Stimulated activated CD4-positive, alpha-beta T cell treated with anti-CD3 and anti-CD28 coated beads, Interleukin-4, amount 100 ng/mL, for 4 hours (primary cell): ENCODE results near the gene SEC24D.
"Not testable (repeated sequence)": the region's sequence is repeated elsewhere in the genome, so short reads cannot be mapped to it uniquely, and the experiment has no call there.

Source experiments
- DNase-seq, 2 experiments: peaks; one replicate each; pipeline ENCODE4 v3.0.0-alpha.2; 2020

SEC24D gene

DNA sequence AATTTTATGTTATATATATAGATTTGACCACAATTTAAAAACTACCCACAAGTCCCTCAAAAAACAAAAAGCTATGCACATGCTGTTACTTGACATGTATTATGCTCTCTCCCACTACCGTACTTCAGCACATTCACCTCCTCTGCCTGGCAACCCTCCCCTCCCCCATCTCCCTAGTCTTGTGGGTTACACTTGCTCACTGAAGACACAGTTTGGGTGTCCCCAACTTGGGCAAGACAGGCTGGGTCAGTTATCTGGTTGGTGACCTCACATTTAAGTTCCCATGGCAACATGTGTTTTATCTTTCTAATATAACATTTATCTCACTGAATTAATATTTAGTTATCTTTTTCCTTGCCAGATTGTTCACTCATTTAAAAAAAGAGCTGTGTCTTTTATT is 32.7 kb downstream of the SEC24D start:
- DNase-seq, result no peak

DNA sequence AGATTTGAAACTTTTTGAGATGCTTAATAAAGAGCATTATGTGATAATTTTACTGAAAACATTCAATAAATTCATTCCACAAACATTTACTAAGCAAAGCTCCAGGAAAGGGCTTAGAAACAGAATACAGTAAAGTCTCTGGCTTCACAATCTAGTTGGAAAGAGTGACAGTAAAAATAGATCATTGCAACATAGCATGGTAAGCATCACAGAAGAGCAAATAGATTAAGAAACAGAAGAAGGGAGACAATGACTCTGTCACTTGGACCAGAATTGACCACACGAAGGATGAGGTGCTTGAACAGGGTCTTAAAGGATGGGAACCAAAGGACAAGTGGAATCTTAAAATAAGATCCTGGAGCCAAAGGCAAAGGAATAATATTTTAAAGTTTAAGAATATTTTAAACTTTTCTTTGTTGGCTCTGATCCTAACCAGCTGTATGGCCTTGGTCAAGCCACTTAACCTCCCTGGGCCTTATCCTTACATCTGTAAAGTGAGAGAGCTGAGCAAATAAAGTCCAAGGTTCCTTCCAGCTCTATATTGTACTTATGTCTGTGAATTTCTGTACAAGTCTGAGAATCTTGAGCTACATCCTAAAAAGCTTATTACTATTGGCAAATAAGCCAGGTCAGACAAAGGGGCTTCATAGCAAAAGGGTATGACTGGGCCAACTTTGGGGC is 33.9 kb downstream of the SEC24D start:
- DNase-seq, result no peak

DNA sequence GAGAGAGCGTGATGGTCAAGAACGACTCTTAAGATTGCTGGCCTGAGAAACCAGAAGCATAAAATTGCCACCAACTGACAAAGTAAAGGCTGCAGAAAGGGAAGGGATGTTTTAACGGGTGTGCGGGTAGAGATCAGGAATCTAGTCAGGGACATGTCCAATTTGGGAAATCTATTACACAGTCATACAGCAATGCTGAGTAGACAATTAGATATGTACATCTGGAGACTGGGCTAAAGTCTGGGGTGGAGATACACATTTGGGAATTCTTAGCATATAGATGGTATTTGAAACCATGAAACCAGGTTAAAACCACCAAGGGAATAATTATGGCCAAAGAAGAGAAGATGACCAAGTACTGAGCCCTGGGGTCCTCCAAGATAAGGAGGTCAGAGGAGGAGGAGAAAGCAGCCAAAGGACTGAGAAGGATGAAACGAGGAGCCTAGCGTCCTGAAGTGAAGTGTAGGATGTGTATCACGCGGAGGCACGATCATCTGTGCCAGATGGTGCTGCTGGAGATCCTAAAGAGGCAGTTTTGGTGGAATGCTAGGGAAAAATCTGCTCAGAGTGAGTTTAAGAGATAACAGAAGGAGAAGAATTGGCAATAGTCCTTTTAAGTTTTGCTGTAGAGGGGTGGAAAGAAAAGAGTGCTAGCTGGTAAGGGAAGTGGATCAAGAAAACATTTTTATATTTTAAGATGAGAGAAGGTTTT is 36.5 kb downstream of the SEC24D start:
- DNase-seq, result no peak

GRCh38 chr4:118798658-118799057 is 37.3 kb downstream of the SEC24D start:
- no peak for DNase-seq

- no peak for DNase-seq
Observed at GRCh38 chr4:118797558-118798142, 38.3 kb downstream of the SEC24D start.

DNA sequence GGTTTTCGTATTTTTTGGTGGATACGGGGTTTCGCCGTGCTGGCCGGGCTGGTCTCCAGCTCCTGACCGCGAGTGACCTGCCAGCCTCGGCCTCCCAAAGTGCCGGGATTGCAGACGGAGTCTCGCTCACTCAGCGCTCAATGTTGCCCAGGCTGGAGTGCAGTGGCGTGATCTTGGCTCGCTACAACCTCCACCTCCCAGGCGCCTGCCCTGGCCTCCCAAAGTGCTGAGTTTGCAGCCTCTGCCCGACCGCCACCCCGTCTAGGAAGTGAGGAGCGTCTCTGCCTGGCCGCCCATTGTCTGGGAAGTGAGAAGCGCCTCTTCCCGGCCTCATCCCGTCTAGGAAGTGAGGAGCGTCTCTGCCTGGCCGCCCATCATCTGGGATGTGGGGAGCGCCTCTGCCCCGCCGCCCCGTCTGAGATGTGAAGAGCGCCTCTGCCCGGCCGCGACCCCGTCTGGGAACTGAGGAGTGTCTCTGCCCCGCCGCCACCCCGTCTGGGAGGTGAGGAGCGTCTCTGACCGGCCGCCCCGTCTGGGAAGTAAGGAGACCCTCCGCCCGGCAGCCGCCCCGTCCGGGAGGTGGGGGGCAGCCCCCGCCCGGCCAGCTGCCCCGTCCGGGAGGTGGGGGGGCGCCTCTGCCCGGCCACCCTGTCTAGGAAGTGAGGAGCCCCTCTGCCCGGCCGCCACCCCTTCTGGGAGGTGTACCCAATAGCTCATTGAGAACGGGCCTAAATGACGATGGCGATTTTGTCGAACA is 44.1 kb downstream of the SEC24D start:
- DNase-seq, result not testable (repeated sequence)

DNA sequence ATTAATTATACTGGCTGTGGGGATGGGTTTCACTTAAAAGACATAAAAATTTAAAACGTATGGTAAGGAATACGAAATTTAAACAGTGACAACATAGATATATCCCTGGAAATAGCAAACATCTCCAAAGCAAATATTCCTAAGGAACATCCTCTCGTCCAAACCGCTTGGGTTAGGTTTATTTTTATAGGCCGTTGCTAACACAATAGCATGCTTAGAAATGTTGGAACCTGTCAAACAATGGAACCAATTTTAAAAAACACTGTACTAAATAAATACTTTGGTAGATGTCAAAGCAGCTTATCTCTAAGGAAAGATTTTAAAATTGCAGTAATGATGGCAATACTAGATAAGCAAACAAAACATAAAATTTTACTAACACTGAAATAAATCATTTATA is 45.4 kb downstream of the SEC24D start:
- DNase-seq, result no peak

DNA sequence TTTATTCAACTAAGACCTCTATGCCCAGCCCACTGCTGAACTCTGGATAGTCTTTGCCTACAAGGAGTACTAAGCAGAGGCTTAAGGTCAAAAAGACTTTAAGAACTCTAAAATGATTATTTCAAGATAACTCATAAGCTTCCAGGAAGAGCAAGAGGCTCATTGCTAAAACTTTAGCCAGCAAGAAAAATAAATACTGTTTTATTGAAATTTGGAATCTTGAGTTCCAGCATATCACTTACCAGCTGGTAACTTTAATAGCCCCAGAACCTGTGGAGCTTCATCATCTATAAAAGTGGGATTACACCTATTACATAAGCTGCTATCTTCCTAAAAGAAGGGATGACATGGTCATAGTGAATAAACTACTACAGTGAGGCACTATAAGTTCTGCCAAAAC is 47.0 kb downstream of the SEC24D start:
- DNase-seq, result no peak

- DNase-seq, result no peak
Observed at GRCh38 chr4:118787844-118788380, 48.0 kb downstream of the SEC24D start.

DNA sequence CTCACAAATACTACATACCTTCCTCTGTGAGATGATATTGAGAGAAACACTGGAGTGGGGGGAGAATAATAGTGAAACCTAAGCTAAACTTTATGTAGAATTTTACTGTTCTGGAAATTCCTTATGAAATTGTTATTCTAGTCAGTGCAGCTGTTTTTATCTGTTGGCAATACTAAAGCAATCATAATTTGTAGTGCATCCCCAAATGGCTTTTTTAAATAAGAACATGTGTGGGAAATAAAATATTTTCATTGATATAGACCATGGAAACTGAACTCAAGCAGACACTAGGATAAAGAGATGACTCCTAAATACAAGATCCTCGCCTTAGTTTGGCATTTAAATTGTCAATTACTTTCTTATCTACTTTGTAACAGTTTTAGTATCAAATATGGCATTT is 51.1 kb downstream of the SEC24D start:
- DNase-seq, result no peak

DNA sequence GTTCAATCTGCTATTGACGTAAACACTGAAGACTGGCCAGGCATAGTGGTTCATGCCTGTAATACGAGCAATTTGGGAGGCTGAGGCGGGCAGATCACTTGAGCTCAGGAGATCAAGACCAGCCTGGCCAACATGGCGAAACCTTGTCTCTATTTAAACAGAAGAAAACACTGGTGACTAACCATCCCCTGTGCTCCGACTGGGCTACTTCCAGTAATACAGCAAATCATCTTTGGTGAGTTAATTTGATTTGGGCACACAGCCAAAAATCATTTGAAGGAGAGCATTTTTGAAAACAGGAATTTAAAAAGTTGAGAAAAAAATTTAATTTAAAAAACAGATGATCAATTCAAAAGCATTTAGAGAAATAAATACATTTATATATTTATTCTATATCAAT is 52.0 kb downstream of the SEC24D start:
- DNase-seq, result no peak

DNA sequence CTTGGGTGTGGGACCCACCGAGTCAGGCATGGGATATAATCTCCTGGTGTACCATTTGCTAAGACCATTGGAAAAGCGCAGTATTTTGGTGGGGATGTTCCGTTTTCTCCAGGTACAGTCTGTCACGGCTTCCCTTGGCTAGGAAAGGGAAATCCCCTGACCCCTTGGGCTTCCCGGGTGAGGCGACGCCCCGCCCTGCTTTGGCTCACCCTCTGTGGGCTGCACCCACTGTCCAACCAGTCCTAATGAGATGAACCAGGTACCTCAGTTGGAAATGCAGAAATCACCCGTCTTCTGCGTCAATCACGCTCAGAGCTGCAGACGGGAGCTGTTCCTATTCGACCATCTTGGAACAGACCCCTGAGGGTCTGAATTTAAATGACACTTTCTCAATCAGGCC is 53.0 kb downstream of the SEC24D start:
- not testable (repeated sequence) for DNase-seq

DNA sequence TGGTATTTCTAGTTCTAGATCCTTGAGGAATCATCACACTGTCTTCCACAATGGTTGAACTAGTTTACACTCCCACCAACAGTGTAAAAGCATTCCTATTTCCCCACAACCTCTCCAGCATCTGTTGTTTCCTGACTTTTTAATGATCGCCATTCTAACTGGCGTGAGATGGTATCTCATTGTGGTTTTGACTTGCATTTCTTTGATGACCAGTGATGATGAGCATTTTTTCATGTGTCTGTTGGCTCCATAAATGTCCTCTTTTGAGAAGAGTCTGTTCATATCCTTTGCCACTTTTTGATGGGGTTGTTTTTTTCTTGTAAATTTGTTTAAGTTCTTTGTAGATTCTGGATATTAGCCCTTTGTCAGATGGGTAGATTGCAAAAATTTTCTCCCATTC is 58.3 kb downstream of the SEC24D start:
- not testable (repeated sequence) for DNase-seq

GRCh38 chr4:118776955-118777640 is 58.8 kb downstream of the SEC24D start:
- DNase-seq, result not testable (repeated sequence)

DNA sequence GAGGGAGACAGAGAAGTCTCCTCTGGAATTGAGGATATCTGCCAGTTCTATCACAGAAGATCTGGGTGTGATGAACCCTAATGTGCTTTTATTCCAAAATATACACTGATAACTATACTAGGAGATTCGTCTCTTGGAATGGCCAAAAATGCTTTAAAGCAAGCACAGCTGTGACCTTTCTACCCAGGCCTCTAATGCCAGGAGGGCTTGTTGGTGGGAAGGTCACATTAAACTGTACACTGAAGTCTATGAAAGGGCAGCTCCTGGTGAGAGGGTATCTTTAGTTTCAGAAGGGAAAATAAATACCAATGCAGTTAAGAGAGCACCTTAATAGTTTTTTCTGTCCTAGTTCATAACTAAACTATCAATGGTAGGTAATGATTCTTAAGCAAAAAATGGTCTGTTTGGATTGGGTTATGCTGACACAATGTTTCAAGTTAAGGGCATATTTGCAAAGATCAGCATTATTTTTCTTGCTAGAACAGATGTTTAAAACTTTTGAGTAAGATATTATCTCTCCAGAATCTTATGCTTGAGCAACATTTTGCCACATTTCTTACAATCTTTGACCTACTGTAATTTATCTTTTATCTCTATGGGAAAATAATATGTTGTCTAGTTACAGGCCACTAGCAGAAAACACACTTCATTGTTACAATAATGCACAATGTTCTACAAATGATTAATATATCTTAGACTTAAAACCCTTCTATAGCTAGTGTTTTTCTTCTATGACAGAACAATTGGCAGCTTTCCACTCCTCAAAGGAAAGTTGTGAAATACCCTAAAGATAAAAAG is 59.6 kb downstream of the SEC24D start:
- DNase-seq, result no peak

GRCh38 chr4:118775405-118775804 is 60.5 kb downstream of the SEC24D start:
- no peak for DNase-seq

- no peak for DNase-seq
Observed at GRCh38 chr4:118774989-118775388, 60.9 kb downstream of the SEC24D start.

DNA sequence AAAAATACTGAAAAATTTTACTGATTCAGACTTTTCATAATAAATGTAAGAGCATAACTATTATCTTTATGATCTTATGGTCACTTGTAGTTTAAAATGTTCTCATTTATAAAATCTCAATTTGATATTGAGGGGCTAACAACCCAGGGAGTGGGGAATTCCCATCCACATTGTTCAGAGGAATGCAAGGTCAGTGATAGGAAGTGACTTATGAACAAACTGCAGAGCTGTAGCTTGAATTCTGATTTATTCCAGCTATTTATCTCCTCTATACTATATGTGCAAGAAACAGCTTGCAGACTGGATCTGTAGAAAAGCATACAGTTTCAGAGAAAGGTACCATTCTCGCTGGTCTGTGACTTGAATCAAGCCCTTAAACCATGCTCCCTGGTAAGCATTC is 61.6 kb downstream of the SEC24D start:
- no peak for DNase-seq

DNA sequence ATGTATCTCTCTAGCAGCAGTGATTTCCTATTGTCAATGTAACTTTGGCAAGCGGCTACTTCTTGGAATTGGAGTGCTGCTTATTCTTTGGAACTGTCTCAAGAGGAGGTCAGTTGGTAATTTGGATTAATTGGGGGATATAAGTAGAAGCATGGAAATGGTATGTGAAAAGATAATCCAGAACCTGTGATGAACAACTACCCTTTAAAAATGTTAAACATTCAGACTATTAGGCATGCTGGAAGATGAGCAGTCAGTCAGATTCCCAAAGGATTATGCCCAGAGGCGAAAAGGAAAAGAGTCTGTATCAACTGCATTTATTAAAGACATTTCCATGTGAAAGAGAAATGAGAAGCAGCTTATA is 62.5 kb downstream of the SEC24D start:
- DNase-seq, result no peak

- no peak for DNase-seq
Observed at GRCh38 chr4:118772767-118773428, 63.0 kb downstream of the SEC24D start.

- DNase-seq, result no peak
Observed at GRCh38 chr4:118772081-118772766, 63.7 kb downstream of the SEC24D start.
